HCT116 (cell line): Measurements from ENCODE around the gene MAP3K20. TPM values are rescaled to one million over a fixed set of nuclear protein-coding genes. Genes with fewer than 3 reads are reported as not detected.
"Not testable (repeated sequence)": the region's sequence is repeated elsewhere in the genome, so short reads cannot be mapped to it uniquely, and the experiment has no call there.

Experiments
- ATAC-seq: fragments of 200-7000 bp; cut with Tn5 transposase; 2 replicates; pipeline ENCODE4 v1.9.1; 2020; ENCODE audit warnings: mild to moderate bottlenecking, moderate library complexity
- BruUV-seq: library from RNA; stranded (reverse); fragments of 400-500 nt; replicated peaks from 2 replicates; lab custom pipeline; 2021; lab: Mats Ljungman, UMichigan
- CTCF ChIA-PET: fragments of 300-600 bp; sonication (Branson Sonifier 250); formaldehyde crosslinking; loops from one replicate; lab custom pipeline; 2021; ENCODE audit warnings: antibody characterized with exemption; lab: Charles Lee
- POLR2A ChIA-PET: fragments of 300-600, 350-600 bp; sonication (Branson Sonifier 250); formaldehyde crosslinking; loops from one replicate; lab custom pipeline; 2021; ENCODE audit warnings: antibody characterized with exemption; lab: Charles Lee
- RAD21 ChIA-PET, 2 experiments: fragments of 300-600 bp; sonication (Branson Sonifier 250); formaldehyde crosslinking; loops; one replicate each; lab custom pipeline; 2023; ENCODE audit warnings: low total read pairs in 2 of 2; ENCODE audit not compliant: uncharacterized antibody in 2 of 2, unreplicated experiment in 2 of 2, low non-redundant PET in 1 of 2; lab: Charles Lee
- DNase-seq: peaks from one replicate; pipeline ENCODE4 v3.0.0-alpha.2; 2010; ENCODE audit warnings: low read depth, low spot score
- H2AFZ ChIP-seq: fragments of 200-600 bp; shearing (Covaris generic), sonication (generic); 2 replicates; pipeline ENCODE4 v1.6.1; 2017; ENCODE audit warnings: low read depth, mixed run types, mixed read lengths, antibody characterized with exemption, low read length; ENCODE audit not compliant: poor library complexity, severe bottlenecking
- H3K27ac ChIP-seq: 2 replicates; pipeline ENCODE4 v1.5.1; 2012; ENCODE audit warnings: low read depth, low read length
- H3K27me3 ChIP-seq: fragments of 200-600 bp; sonication (generic); 2 replicates; pipeline ENCODE4 v1.6.1; 2016; ENCODE audit warnings: mixed run types, low read length, mixed read lengths; ENCODE audit not compliant: insufficient read depth
- H3K36me3 ChIP-seq, 2 experiments: fragments of 200-500 bp in 1 of 2; fragments of 200-600 bp in 1 of 2; sonication (Bioruptor generic) in 1 of 2; sonication (generic) in 1 of 2; 2 replicates each; pipeline versions ENCODE4 v1.5.1 to v1.6.1; 2014 to 2016; ENCODE audit warnings: low read length in 2 of 2, inconsistent platforms in 1 of 2, mixed read lengths in 1 of 2, mixed run types in 1 of 2; ENCODE audit not compliant: insufficient read depth in 2 of 2, control insufficient read depth in 1 of 2
- H3K4me1 ChIP-seq, 2 experiments: fragments of 200-600 bp in 1 of 2; sonication (generic) in 1 of 2; 2 replicates each; pipeline versions ENCODE4 v1.5.1 to v1.6.1; 2012 to 2017; ENCODE audit warnings: low read length in 2 of 2, inconsistent platforms in 1 of 2, mild to moderate bottlenecking in 1 of 2, mixed read lengths in 1 of 2, mixed run types in 1 of 2, moderate library complexity in 1 of 2; ENCODE audit not compliant: insufficient read depth in 2 of 2, control insufficient read depth in 1 of 2
- H3K4me2 ChIP-seq: fragments of 200-600 bp; sonication (generic); 2 replicates; pipeline ENCODE4 v1.6.1; 2017; ENCODE audit warnings: mixed run types, low read length, mixed read lengths
- H3K4me3 ChIP-seq, 2 experiments: fragments of 200-600 bp in 1 of 2; sonication (generic) in 1 of 2; replicated peaks in 1 of 2; 2 replicates each; pipeline ENCODE4 v1.5.1; 2011 to 2016; ENCODE audit warnings: low read length in 2 of 2, control low read depth in 1 of 2, low read depth in 1 of 2, mild to moderate bottlenecking in 1 of 2, mixed read lengths in 1 of 2, mixed run types in 1 of 2
- H3K79me2 ChIP-seq: fragments of 200-600 bp; sonication (generic); 2 replicates; pipeline ENCODE4 v1.6.1; 2017; ENCODE audit warnings: mild to moderate bottlenecking, mixed run types, low read length, moderate library complexity, mixed read lengths; ENCODE audit not compliant: insufficient read depth
- H3K9ac ChIP-seq: fragments of 200-600 bp; sonication (generic); 2 replicates; pipeline ENCODE4 v1.6.1; 2016; ENCODE audit warnings: low read length, mixed read lengths
- H3K9me2 ChIP-seq: fragments of 200-600 bp; sonication (generic), shearing (Covaris generic); 2 replicates; pipeline ENCODE4 v1.6.1; 2017; ENCODE audit warnings: mixed run types, mild to moderate bottlenecking, moderate library complexity; ENCODE audit not compliant: insufficient read depth
- H3K9me3 ChIP-seq, 2 experiments: fragments of 200-500 bp in 1 of 2; fragments of 200-600 bp in 1 of 2; sonication (Bioruptor generic) in 1 of 2; sonication (generic) in 1 of 2; 2 replicates each; pipeline ENCODE4 v1.6.1; 2014 to 2017; ENCODE audit warnings: low read length in 2 of 2, mixed read lengths in 2 of 2, inconsistent platforms in 1 of 2, low read depth in 1 of 2, mild to moderate bottlenecking in 1 of 2, mixed run types in 1 of 2, moderate library complexity in 1 of 2; ENCODE audit not compliant: control insufficient read depth in 1 of 2, insufficient read depth in 1 of 2
- H4K20me1 ChIP-seq: fragments of 200-600 bp; sonication (generic), shearing (Covaris generic); 2 replicates; pipeline ENCODE4 v1.6.1; 2017; ENCODE audit warnings: mixed run types, mild to moderate bottlenecking, moderate library complexity; ENCODE audit not compliant: insufficient read depth
- CTCF ChIP-seq, 3 experiments: fragments of 200-600 bp in 1 of 3; sonication (generic) in 1 of 3; IDR thresholded peaks in 2 of 3; conservative IDR thresholded peaks in 1 of 3; 2 replicates each; pipeline ENCODE4 v1.5.1; 2012 to 2017; ENCODE audit warnings: low read depth in 2 of 3, low read length in 2 of 3, antibody characterized with exemption in 1 of 3, borderline replicate concordance in 1 of 3, control low read depth in 1 of 3, mild to moderate bottlenecking in 1 of 3, mixed read lengths in 1 of 3, mixed run types in 1 of 3, moderate library complexity in 1 of 3; ENCODE audit not compliant: insufficient read depth in 1 of 3
- EZH2 ChIP-seq: fragments of 200-600 bp; sonication (generic); IDR thresholded peaks from 2 replicates; pipeline ENCODE4 v1.6.1; 2017; ENCODE audit warnings: antibody characterized with exemption, mixed run types
- FOSL1 ChIP-seq: IDR thresholded peaks from 2 replicates; pipeline ENCODE4 v1.6.1; 2012; ENCODE audit warnings: low read depth
- JUND ChIP-seq: IDR thresholded peaks from 2 replicates; pipeline ENCODE4 v1.6.1; 2012
- MAX ChIP-seq: IDR thresholded peaks from 2 replicates; pipeline ENCODE4 v1.6.1; 2012
- POLR2AphosphoS5 ChIP-seq: IDR thresholded peaks from 2 replicates; pipeline ENCODE4 v1.6.1; 2011; ENCODE audit warnings: mild to moderate bottlenecking, low read depth, low read length, moderate library complexity
- REST ChIP-seq: IDR thresholded peaks from 2 replicates; pipeline ENCODE4 v1.6.1; 2012; ENCODE audit warnings: low read depth
- SIN3A ChIP-seq: IDR thresholded peaks from 2 replicates; pipeline ENCODE4 v1.6.1; 2012; ENCODE audit warnings: low read depth
- SRF ChIP-seq: IDR thresholded peaks from 2 replicates; pipeline ENCODE4 v1.6.1; 2012; ENCODE audit warnings: low read depth
- TCF7L2 ChIP-seq: IDR thresholded peaks from 2 replicates; pipeline ENCODE4 v1.7.0; 2011; ENCODE audit warnings: borderline replicate concordance, inconsistent platforms; ENCODE audit not compliant: insufficient read depth, insufficient read length; ENCODE audit errors: extremely low read depth
- intact Hi-C: fragments of 100-400 bp; cut with micrococcal nuclease; formaldehyde crosslinking; loops from 2 replicates; pipeline ENCODE4 v1.10.0; 2022
- total RNA-seq: library from RNA; stranded (reverse); gene quantifications from one replicate; pipeline ENCODE4 v1.2.1, GENCODE V29; 2021; ENCODE audit not compliant: unreplicated experiment

MAP3K20 gene
- total RNA-seq, 1 experiment from 2014 or later, result 40.0 TPM

- no peak overlapping the region for H3K9ac ChIP-seq
- no peak overlapping the region for H3K4me3 ChIP-seq
- H3K27me3 ChIP-seq, result no peaks in the 10 kb centered on the region
- no peaks in the 10 kb centered on the region for H3K9me2 ChIP-seq
- intact Hi-C loops, result no loop called here
- ATAC-seq (no peak), DNase-seq (no peak)
- CTCF ChIA-PET, result no interaction called here
- H3K9me3 ChIP-seq, result no peaks in the 10 kb centered on the region
- no peak overlapping the region for H3K4me2 ChIP-seq
- BruUV-seq, result no TSS peak
- no peaks in the 10 kb centered on the region; a peak in 1 of 4 replicates for H3K36me3 ChIP-seq
- H2AFZ ChIP-seq, result no peak overlapping the region
- TF ChIP-seq JUND (no peak), POLR2AphosphoS5 (no peak), MAX (no peak), REST (no peak), FOSL1 (no peak), CTCF (IDR thresholded peaks at IDR 0.05 in 2 of 3, conservative IDR thresholded peaks at IDR 0.05 in 1 of 3; ENCODE audit: borderline replicate concordance in 1 of 3, insufficient read depth in 1 of 3, low read depth in 2 of 3, low read length in 2 of 3) (no peak), TCF7L2 (no peak), SIN3A (no peak), SRF (no peak), EZH2 (no peak)
- no peak overlapping the region for H3K27ac ChIP-seq
- no peaks in the 10 kb centered on the region for H4K20me1 ChIP-seq
- no peaks in the 10 kb centered on the region for H3K79me2 ChIP-seq
- no peaks in the 10 kb centered on the region for H3K4me1 ChIP-seq
- POLR2A ChIA-PET, result no interaction called here
- RAD21 ChIA-PET, result no interaction called here
Measured at GRCh38 chr2:173258701-173259100, 183.1 kb downstream of the MAP3K20 start.

GRCh38 chr2:173262356-173262755 is 186.7 kb downstream of the MAP3K20 start:
- DNase-seq, intact Hi-C loops, H3K79me2 ChIP-seq, H3K4me2 ChIP-seq, H2AFZ ChIP-seq, H3K4me3 ChIP-seq, CTCF ChIA-PET, ATAC-seq, H3K9me2 ChIP-seq, RAD21 ChIA-PET, H3K36me3 ChIP-seq, H3K9ac ChIP-seq, POLR2A ChIA-PET, H3K9me3 ChIP-seq, H4K20me1 ChIP-seq, BruUV-seq, H3K27ac ChIP-seq, H3K4me1 ChIP-seq, H3K27me3 ChIP-seq: not testable (repeated sequence)
